K562 (cell line): ENCODE data around the gene PBRM1. TPM values are rescaled to one million over a fixed set of nuclear protein-coding genes. Genes with fewer than 3 reads are reported as not detected.

Experiments
- ATAC-seq: fragments of 200-7000 bp; cut with Tn5 transposase; 3 replicates; pipeline ENCODE4 v1.9.1; 2020; ENCODE audit warnings: moderate library complexity
- BruUV-seq: library from RNA; stranded (reverse); fragments of 400-500 nt; replicated peaks from 2 replicates; lab custom pipeline; 2021; lab: Mats Ljungman, UMichigan
- CTCF ChIA-PET: fragments of 300-600 bp; formaldehyde crosslinking; extraction: SDS; loops from one replicate; lab custom pipeline; 2021; ENCODE audit warnings: low intra/inter-chr PET ratio; lab: Yijun Ruan, JAX
- POLR2A ChIA-PET: fragments of 300-600, 350-650 bp; sonication (Branson Sonifier 250); formaldehyde crosslinking; extraction: SDS; loops from one replicate; lab custom pipeline; 2021; ENCODE audit warnings: antibody characterized with exemption, inconsistent platforms; lab: Yijun Ruan, JAX
- DNase-seq, 4 experiments: peaks; one replicate each; pipeline versions ENCODE4 v3.0.0 to v3.0.0-alpha.2; 2011 to 2018; ENCODE audit warnings: low spot score in 3 of 4, mixed read lengths in 3 of 4; ENCODE audit errors: extremely low read depth in 1 of 4
- FAIRE-seq: peaks from 2 replicates; lab custom pipeline; 2011; peaks lifted over from hg19 to GRCh38; lab: Jason Lieb, UNC
- H2AFZ ChIP-seq: 2 replicates; pipeline ENCODE4 v1.6.0; 2011; ENCODE audit warnings: low read depth, low read length, control low read depth, inconsistent platforms
- H3K27ac ChIP-seq: fragments of 200-600 bp; 3 replicates; pipeline ENCODE4 v1.8.0; 2011; ENCODE audit warnings: low read depth, mild to moderate bottlenecking, control low read depth, inconsistent platforms, low read length, moderate library complexity, mixed read lengths; ENCODE audit errors: extremely low read depth
- H3K27me3 ChIP-seq, 2 experiments: fragments of 300-600 bp in 1 of 2; 2 replicates in 1 of 2; 3 replicates in 1 of 2; pipeline versions ENCODE4 v1.6.0 to v1.8.0; 2011; ENCODE audit warnings: inconsistent platforms in 2 of 2, low read length in 2 of 2, mild to moderate bottlenecking in 1 of 2, mixed read lengths in 1 of 2, moderate library complexity in 1 of 2; ENCODE audit not compliant: control insufficient read depth in 2 of 2, insufficient read depth in 2 of 2
- H3K36me3 ChIP-seq: fragments of 300-600 bp; 3 replicates; pipeline ENCODE4 v1.8.0; 2011; ENCODE audit warnings: mild to moderate bottlenecking, low read length, inconsistent platforms; ENCODE audit not compliant: control insufficient read depth, insufficient read depth
- H3K4me1 ChIP-seq, 2 experiments: fragments of 200-600 bp in 1 of 2; replicated peaks in 1 of 2; 2 replicates in 1 of 2; 3 replicates in 1 of 2; pipeline versions ENCODE4 v1.5.1 to v1.8.0; 2011; ENCODE audit warnings: inconsistent platforms in 2 of 2, low read length in 2 of 2, mild to moderate bottlenecking in 1 of 2, mixed read lengths in 1 of 2, moderate library complexity in 1 of 2; ENCODE audit not compliant: control insufficient read depth in 2 of 2, insufficient read depth in 2 of 2
- H3K4me2 ChIP-seq: 2 replicates; pipeline ENCODE4 v1.6.1; 2011; ENCODE audit warnings: low read length, control low read depth, inconsistent platforms, mixed read lengths; ENCODE audit not compliant: insufficient read depth
- H3K4me3 ChIP-seq: fragments of 200-600 bp; sonication (generic), shearing (Covaris generic); 2 replicates; pipeline ENCODE4 v1.5.1; 2016; ENCODE audit warnings: control low read depth, inconsistent platforms
- H3K79me2 ChIP-seq: fragments of 200-600 bp; 3 replicates; pipeline ENCODE4 v1.8.0; 2011; ENCODE audit warnings: low read length, inconsistent platforms; ENCODE audit not compliant: control insufficient read depth, insufficient read depth
- H3K9ac ChIP-seq, 2 experiments: 2 replicates each; pipeline versions ENCODE4 v1.6.0 to v1.6.1; 2011; ENCODE audit warnings: low read depth in 2 of 2, low read length in 2 of 2, control low read depth in 1 of 2, inconsistent platforms in 1 of 2, mild to moderate bottlenecking in 1 of 2, mixed read lengths in 1 of 2; ENCODE audit not compliant: insufficient read depth in 1 of 2
- H3K9me1 ChIP-seq: one replicate; pipeline ENCODE4 v1.6.0; 2011; ENCODE audit warnings: inconsistent platforms, mild to moderate bottlenecking, low read length, moderate library complexity; ENCODE audit not compliant: control insufficient read depth, insufficient read depth
- H3K9me3 ChIP-seq: replicated peaks from 2 replicates; pipeline ENCODE4 v1.5.1; 2011; ENCODE audit warnings: low read depth, low read length, inconsistent platforms; ENCODE audit not compliant: control insufficient read depth, insufficient read depth
- H4K20me1 ChIP-seq: replicated peaks from 2 replicates; pipeline ENCODE4 v1.6.1; 2011; ENCODE audit warnings: low read length, inconsistent platforms, mixed read lengths; ENCODE audit not compliant: control insufficient read depth, insufficient read depth
- CTBP1 ChIP-seq: fragments of 450-650 bp; IDR thresholded peaks from 2 replicates; pipeline ENCODE4 v1.6.1; 2016; ENCODE audit warnings: borderline replicate concordance
- JUND ChIP-seq, 2 experiments: IDR thresholded peaks; 2 replicates in 1 of 2; 3 replicates in 1 of 2; pipeline ENCODE4 v1.6.1; 2011; ENCODE audit warnings: borderline replicate concordance in 2 of 2, low read depth in 2 of 2, low read length in 2 of 2, improper control_type of control experiment in 1 of 2, missing biosample characterization in 1 of 2, missing genetic modification characterization in 1 of 2, missing genetic modification reagents in 1 of 2
- POLR2G ChIP-seq: fragments of 200-400 bp; formaldehyde crosslinking; IDR thresholded peaks from 2 replicates; pipeline ENCODE4 v1.6.1; 2017; ENCODE audit warnings: low read depth, mild to moderate bottlenecking, antibody characterized with exemption, low read length, moderate library complexity
- PREB ChIP-seq: sonication (generic); formaldehyde crosslinking; IDR thresholded peaks from 2 replicates; pipeline ENCODE4 v1.8.1; 2023; ENCODE audit warnings: mild to moderate bottlenecking, missing genetic modification reagents
- USF1 ChIP-seq: sonication (generic); formaldehyde crosslinking; IDR thresholded peaks from 2 replicates; pipeline ENCODE4 v1.9.0; 2022; ENCODE audit warnings: mild to moderate bottlenecking, missing genetic modification reagents
- ZNF280B ChIP-seq: fragments of 250-450 bp; sonication (Bioruptor Pico); IDR thresholded peaks from 2 replicates; pipeline ENCODE4 v1.5.1; 2021; ENCODE audit warnings: mild to moderate bottlenecking
- ZNF589 ChIP-seq: fragments of 200-800 bp; sonication (Bioruptor generic); IDR thresholded peaks from 2 replicates; pipeline ENCODE4 v1.6.1; 2016; ENCODE audit warnings: low read depth, missing genetic modification characterization, missing compliant biosample characterization
- ZNF766 ChIP-seq: fragments of 200-800 bp; sonication (Bioruptor generic); conservative IDR thresholded peaks from 2 replicates; pipeline ENCODE4 v1.6.1; 2016; ENCODE audit warnings: missing genetic modification characterization, missing compliant biosample characterization
- WGBS: fragments of 100-300 bp; shearing (Covaris generic); methylation state at CpG from one replicate; pipeline ENCODE4 v1.1.6; 2016; ENCODE audit warnings: low coverage, mixed read lengths; ENCODE audit not compliant: insufficient coverage; ENCODE audit errors: missing lambda C conversion rate; 5-methylcytosine and 5-hydroxymethylcytosine counted together
- in situ Hi-C: fragments of 300-500 bp; cut with MboI; formaldehyde crosslinking; loops from 4 replicates; pipeline ENCODE4 v1.15.0; 2018; ENCODE audit warnings: inconsistent platforms, mixed read lengths
- intact Hi-C: fragments of 100-400 bp; cut with micrococcal nuclease; formaldehyde crosslinking; loops from 2 replicates; pipeline ENCODE4 v1.14.2; 2022
- polyA plus RNA-seq, 8 experiments: library from polyadenylated mRNA; depleted of rRNA in 4 of 8; stranded (reverse) in 5 of 8; unstranded in 3 of 8; fragments of >200 nt; fragmentation: Nextera tagmentation in 2 of 8; fragmentation: Illumina TruSeq in 1 of 8; extraction: Ambion mirVana in 2 of 8; extraction: Trizol in 1 of 8; gene quantifications; 2 replicates each; pipeline versions ENCODE4 v1.2.1 to v1.2.3, GENCODE V29; 2011 to 2014; ENCODE audit warnings: inconsistent platforms in 1 of 8, missing spikeins in 1 of 8
- total RNA-seq, 7 experiments: library from RNA; depleted of rRNA in 6 of 7; stranded (reverse); fragments of >200 nt in 6 of 7; fragmentation: Illumina TruSeq in 2 of 7; extraction: Trizol in 2 of 7; gene quantifications; 2 replicates each; pipeline versions ENCODE4 v1.2.1 to v1.2.3, GENCODE V29; 2011 to 2021; ENCODE audit warnings: low replicate concordance in 1 of 7

Gene PBRM1
- total and polyA plus RNA-seq, 9 of the 15 experiments (the other 6 are each of a cell fraction or from before 2014, with no cell fraction given): 3.9 to 31.8 (median 19.0) TPM

DNA sequence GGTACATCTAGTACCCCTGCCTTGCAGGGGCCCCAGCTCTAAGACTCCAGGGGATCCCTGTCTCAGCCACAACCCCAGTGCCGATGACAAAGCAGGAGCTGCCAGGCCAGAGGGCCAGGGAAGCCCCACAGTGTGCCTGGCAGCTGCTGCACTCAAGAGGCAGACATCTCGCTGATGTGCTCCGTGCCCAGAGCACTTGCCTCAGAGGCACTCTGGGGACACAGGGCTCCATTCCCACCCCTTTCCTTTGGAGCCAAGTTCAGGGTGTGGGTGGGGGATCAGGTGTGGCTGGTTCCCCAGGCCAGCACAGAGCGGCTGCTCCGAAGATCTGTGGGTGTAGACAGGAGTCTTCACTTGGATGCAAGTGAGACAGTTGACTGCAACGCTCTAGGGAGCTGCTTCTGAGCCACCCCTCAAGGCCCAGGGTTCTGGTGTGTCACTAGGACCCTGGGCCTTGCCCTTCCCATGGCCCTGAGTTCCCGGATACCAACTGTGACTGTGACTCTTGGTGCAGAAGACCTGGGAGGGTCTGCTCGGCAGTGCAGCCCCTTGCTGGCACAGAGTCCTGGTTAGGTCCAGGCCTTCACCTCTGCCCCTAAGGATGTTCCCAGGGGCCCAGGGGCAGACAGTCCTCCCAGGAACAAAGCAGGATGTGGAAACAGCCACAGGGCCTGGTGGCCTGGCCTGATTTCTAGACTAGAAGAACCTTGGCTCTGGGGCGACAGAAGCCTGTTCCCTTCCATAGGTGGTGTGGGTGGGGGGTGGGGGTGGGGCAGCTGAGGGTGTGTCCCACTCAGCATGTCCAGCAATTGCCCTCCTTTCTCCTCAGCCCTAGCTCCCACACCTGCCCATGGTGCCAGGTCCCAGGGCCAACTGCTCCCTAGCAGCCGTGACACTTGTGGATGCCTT lies 154.5 kb downstream of the PBRM1 start (continued):
- TF ChIP-seq POLR2G: peak; percentile 36; the same call in 1 of the 2 replicates

- H2AFZ ChIP-seq: no peak overlapping the region
- no peak for FAIRE-seq
- peaks cover 74% of the 10 kb centered on the region; the same call in 2 of the 3 replicates for H3K36me3 ChIP-seq
- intact Hi-C loops: no loop called here
- H3K4me3 ChIP-seq: no peak overlapping the region
- H3K9me3 ChIP-seq: no peaks in the 10 kb centered on the region
- H4K20me1 ChIP-seq: peaks cover 12% of the 10 kb centered on the region; the same call in 1 of the 2 replicates
- H3K27me3 ChIP-seq: no peaks in the 10 kb centered on the region
- TF ChIP-seq CTBP1: no peak
- TF ChIP-seq ZNF766: no peak
- TF ChIP-seq JUND (IDR thresholded peaks at IDR 0.05; ENCODE audit: borderline replicate concordance, low read depth, low read length): no peak
- TF ChIP-seq JUND (tag; IDR thresholded peaks at IDR 0.05; ENCODE audit: borderline replicate concordance, low read depth, low read length): no peak
- TF ChIP-seq PREB (CRISPR knock-in tag): no peak
- TF ChIP-seq ZNF589 (CRISPR knock-in tag): no peak
- no peak for TF ChIP-seq ZNF280B (CRISPR knock-in tag)
- TF ChIP-seq USF1 (CRISPR knock-in tag): no peak
- in situ Hi-C loops: no loop called here
- peaks cover 53% of the 10 kb centered on the region for H3K79me2 ChIP-seq
- H3K27ac ChIP-seq: no peak overlapping the region
- H3K4me1 ChIP-seq: peaks cover 12 to 59% of the 10 kb centered on the region in 2 experiments
- no peak for ATAC-seq
- 94% methylated on average over 12 of the region's 12 CpGs for WGBS
- BruUV-seq: no TSS peak
- POLR2A ChIA-PET: interaction anchor here (1.3 kb wide), 1 partner anchor 156 kb away, joined by 3 read pairs; no protein-coding TSS in a partner anchor
- H3K9me1 ChIP-seq: peaks cover 17% of the 10 kb centered on the region
- no peak overlapping the region for H3K4me2 ChIP-seq
- CTCF ChIA-PET: no interaction called here
- DNase-seq: no peak
- H3K9ac ChIP-seq: no peak overlapping the region; a peak in 1 of 4 replicates
Measured at GRCh38 chr3:52529376-52530333, 156.1 kb downstream of the PBRM1 start.
